ENCODE data around the gene BNIP3.
"Not testable (repeated sequence)": the region's sequence is repeated elsewhere in the genome, so short reads cannot be mapped to it uniquely, and the experiment has no call there.

BNIP3 gene

DNA sequence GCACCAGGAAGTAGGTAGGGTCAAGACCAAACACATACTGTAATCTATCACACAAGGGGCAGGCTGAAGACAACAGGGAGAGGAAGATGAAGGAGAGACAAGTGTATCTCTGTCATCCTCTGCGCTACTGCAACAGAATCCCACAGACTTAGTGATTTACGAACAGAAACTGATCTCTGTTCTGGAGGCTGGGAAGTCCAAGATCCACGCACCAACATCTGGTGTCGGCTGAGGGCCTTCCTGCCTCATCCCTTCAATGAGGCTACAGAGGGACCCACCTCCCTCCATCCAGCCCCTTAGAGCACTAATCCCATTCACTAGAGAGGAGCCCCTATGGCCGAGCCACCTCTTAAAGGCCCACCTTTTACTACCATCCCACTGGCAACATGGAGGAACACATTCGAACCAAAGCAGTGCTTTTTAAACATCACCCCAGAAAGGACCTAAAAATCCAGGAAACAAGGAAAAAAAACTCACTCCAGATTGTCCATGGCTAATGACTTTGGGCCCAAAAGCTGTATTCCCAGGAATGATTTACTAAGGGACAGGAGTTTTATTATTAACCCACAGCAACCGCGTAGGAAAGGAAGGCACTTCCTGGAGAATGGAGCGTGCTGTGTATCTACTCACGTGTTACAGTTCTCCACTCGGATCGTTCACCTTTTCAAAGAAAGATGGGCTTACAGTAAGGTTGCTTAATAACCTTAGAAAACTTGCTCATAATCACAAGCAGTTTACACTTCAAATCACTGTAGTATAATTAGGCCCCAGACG lies 4.2 kb downstream of the BNIP3 start:
- DNase-seq: no peak

- no peak for DNase-seq
Observed at GRCh38 chr10:131975796-131976195, 5.9 kb downstream of the BNIP3 start.

- DNase-seq: no peak
Observed at GRCh38 chr10:131975003-131975402, 6.7 kb downstream of the BNIP3 start.

GRCh38 chr10:131974034-131974817 lies 7.5 kb downstream of the BNIP3 start:
- no peak for DNase-seq

DNA sequence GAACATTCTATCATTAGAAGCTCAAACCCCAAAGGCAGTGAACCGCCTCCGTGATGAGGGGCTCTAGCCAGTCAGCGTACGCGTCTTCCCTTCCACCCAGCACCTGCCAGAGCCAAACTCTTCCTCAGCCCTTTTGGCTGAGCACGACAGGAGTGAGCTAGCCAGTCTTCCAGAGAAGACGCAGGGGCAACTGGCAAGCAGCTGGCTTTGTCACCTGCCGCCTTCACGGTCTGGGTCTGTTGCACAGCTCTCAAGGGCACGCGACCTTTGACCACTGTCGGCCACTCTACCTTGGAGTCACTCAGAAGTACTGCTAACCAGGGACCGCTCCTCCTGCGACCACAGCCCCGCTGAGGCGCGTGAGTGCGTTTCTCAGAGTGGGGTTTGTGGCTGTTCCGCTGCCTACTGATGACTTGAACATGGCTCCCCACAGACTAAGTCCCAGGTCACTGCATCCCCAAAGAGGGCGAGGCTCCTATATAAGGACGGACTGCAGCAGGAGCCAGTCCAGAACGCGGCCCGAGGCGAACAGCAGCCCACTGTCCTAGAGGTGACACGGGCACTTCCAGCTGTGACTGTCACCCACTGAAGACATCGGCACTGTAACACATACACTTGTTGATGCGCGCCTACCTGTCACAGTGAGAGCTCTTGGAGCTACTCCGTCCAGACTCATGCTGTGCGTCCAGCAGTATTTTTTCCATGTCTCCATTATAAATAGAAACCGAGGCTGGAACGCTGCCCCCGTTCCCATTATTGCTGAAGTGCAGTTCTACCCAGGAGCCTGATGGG lies 8.4 kb downstream of the BNIP3 start:
- no peak for DNase-seq

- peak; percentile 6 for DNase-seq
Observed at GRCh38 chr10:131972474-131973071, 9.2 kb downstream of the BNIP3 start.

DNA sequence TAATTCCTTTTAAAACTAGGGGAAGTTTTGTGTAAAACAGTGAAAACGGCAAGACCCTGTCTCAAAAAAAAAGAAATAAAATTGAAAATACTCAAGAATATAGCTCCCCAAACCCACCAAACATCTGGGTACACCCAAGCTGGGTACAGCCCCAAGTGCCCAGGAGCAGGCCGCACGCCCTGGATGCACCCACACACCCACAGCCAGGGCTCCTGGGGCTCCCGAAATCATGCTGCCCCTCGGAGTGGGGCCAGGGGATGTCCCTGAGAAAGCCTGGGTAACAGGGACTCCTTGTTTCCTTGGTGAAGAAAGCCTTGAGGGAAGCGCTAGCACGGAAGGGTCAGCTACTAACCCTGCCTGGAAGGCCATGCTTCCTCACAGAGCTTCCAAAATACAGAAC lies 10.1 kb downstream of the BNIP3 start:
- no peak for DNase-seq

GRCh38 chr10:131970946-131971345 lies 10.8 kb downstream of the BNIP3 start:
- no peak for DNase-seq

GRCh38 chr10:131968949-131969348 lies 12.8 kb downstream of the BNIP3 start:
- no peak for DNase-seq

GRCh38 chr10:131964298-131964697 lies 17.4 kb downstream of the BNIP3 start:
- no peak for DNase-seq

GRCh38 chr10:131963811-131964210 lies 17.9 kb downstream of the BNIP3 start:
- no peak for DNase-seq

- DNase-seq: peak; percentile 66
Observed at GRCh38 chr10:131963350-131963749, 18.4 kb downstream of the BNIP3 start.

GRCh38 chr10:131961777-131962662 lies 19.7 kb downstream of the BNIP3 start:
- DNase-seq: peak; percentile 82

- DNase-seq: peak; percentile 19
Observed at GRCh38 chr10:131961047-131961776, 20.5 kb downstream of the BNIP3 start.

- DNase-seq: no peak
Observed at GRCh38 chr10:131960631-131961046, 21.1 kb downstream of the BNIP3 start.

DNA sequence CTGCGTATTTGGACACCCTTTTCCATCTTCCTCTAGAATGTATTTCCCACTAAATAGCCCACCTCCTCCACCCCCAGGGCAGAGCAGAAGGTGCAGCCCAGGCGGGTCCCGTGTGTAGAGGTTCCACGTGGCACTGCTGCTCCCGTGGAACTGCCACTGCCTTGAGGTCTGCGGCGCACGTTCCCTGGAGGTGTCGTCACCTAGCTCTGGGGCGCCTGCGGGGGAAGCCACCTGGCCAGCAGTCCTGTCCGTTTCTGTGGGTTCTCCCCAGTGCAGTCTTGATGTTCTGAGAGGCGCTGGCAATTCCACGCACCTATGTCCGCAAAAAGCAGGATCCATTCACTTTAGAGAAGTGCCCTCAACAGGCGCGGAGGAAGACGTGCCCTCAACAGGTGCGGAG lies 21.9 kb downstream of the BNIP3 start:
- DNase-seq: no peak

DNA sequence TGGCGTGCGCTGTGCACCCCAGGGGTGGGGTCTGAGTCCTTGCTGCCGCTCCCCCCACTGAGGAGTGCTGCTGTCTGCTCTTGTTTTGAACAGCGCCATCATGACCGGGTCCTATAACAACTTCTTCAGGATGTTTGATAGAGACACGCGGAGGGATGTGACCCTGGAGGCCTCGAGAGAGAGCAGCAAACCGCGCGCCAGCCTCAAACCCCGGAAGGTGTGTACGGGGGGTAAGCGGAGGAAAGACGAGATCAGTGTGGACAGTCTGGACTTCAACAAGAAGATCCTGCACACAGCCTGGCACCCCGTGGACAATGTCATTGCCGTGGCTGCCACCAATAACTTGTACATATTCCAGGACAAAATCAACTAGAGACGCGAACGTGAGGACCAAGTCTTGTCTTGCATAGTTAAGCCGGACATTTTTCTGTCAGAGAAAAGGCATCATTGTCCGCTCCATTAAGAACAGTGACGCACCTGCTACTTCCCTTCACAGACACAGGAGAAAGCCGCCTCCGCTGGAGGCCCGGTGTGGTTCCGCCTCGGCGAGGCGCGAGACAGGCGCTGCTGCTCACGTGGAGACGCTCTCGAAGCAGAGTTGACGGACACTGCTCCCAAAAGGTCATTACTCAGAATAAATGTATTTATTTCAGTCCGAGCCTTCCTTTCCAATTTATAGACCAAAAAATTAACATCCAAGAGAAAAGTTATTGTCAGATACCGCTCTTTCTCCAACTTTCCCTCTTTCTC lies 26.0 kb downstream of the BNIP3 start:
- DNase-seq: no peak

DNA sequence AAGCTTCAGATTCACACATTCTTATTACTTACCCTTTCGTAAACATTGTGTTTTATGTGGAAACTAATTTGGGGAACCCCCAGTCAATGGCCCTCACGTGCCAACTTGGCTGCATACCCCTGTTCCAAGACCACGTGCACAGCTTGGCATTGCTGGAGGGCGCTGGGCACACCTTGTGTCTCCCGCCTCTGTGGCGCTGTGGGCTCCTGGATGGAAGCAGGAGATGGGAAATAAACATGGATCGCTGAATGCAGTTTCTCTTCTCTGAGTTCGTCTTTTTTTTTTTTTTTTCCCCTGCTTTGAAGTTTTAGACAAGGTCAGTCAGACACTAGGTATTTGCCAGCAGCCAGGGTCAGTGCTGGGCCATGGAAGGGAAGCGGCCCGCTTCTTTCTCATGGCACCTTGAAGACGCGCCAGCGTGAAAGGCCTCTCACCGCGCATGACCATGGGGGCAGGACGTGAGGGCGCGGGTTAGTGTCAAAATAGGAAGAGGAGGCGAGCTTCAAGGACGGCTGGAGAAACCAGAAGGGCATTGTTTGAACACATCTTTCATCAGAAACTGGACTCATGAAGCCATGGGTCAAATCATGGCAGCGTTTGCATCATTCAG lies 27.3 kb downstream of the BNIP3 start:
- DNase-seq: no peak

DNA sequence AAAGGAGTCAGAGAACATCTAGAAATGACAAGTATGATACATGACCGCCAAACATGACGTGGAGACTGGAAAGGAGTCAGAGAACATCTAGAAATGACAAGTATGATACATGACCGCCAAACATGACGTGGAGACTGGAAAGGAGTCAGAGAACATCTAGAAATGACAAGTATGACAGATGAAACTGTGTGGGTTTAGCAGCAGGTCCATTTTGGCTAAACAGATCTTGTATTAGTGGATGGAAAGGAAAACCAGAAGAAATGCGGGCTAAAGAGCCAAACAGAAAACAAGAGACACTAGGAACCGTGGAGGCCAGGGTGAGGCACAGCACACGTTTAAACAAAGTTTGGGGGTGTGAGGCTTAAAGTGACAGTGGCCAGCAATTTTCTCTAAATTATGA lies 31.8 kb downstream of the BNIP3 start:
- not testable (repeated sequence) for DNase-seq

Data from NCI-H69 (cell line).